GOT3 (cell line): Measurements from ENCODE around the gene LRRC75B.

Experiments
- DNase-seq: peaks from one replicate; lab custom pipeline; 2025; ENCODE audit warnings: mixed read lengths; lab: John Stamatoyannopoulos, UW

Gene LRRC75B

GRCh38 chr22:24587251-24587650, 5.6 kb downstream of the LRRC75B start:
- DNase-seq, result no peak

GRCh38 chr22:24585927-24586546, 6.8 kb downstream of the LRRC75B start:
- DNase-seq, result no peak

DNA sequence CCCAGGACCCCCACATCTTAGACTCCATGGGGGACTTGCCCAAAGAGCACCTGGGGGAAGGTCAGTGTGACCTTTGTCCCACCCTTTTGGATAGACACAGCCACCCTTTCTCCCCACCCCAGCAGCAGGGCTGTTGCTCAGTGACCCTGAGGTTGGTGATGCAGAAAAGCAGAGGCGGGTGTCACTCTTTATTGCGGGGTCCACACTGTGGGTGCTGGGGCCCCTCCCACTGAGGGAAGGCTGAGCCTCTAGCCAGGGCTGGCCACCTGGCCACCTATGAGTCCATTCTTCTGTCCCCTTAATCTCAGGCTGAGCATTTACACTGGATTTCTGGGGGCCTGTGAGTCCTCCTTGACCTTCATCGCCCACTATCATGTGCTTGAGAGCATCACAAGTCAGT, 7.4 kb downstream of the LRRC75B start:
- no peak for DNase-seq

DNA sequence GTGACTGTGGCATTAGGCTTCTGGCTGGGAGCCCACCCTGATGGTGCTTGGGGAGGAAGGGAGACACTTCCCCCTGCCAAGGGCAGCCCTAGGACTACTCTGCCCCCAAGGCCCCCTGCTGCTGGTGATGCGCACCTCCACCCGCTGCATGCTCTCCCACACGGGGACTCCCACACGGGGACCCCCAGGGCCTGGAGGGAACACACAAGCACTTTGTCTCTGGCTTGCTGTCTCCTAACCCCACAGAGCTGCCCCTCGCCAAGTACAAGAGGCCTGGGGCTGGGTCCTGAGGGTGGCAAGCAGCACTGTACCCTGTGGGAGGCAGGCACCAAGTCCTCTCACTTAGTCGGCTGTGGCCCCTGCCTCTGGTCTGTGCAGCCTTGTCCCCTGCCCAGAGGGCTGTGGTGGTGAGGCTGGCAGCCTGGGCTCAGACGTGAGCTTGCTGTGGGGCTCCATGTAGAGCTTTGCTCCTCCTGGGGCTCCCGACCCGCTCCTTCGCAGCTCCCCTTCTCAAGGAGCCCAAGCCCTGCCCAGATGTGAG, 7.9 kb downstream of the LRRC75B start:
- DNase-seq, result no peak

DNA sequence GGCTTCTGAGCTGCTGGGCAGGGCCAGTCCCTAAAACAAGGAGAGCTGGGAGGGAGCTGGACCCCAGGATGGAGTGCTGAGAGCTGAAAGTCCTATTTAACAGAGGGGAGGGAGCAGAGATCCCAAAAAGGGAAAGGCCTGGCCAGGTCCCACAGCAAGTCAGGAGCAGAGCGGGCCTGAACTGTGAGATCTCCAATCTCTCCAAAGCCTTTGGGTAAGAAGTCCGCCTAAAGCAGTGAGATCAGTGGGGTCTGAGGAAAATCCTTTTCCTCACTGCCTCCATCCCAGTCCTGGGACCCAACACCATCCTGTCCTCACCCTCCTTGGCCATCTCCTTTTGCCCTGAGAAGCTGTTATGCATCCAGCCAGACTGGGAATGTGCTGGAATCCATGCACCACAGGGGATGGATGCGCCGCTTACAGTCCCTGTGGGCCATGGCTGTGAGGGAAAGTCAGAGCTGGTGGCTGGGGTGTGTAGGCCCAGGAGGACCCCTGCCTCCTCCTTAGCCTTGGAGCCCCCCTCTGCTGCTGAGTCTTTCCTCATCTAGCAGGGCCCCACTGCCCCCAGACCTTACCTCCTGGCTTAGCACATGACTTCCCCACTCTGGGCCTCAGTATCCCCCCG, 8.6 kb downstream of the LRRC75B start:
- no peak for DNase-seq

GRCh38 chr22:24583221-24584165, 9.4 kb downstream of the LRRC75B start:
- no peak for DNase-seq

- DNase-seq, result no peak
These were observed 10.6 kb downstream of the LRRC75B start for GRCh38 chr22:24582056-24582814.

- no peak for DNase-seq
These were observed 12.6 kb downstream of the LRRC75B start for GRCh38 chr22:24580276-24580675.

DNA sequence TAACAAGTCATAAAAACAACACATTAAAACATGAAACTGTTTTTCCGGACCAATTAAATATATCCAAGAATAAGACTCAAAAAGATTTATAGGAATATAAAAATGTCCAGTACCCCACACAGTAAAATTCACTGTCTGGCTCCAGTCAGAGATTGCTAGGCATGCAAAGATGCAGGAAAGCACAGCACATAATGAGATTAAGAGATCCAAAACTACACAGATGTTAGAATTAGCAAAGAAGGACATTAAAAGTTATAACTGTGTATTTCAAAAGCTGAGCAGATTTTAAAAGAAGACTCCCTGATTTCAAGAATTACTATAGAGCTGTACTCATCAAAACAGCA, 13.6 kb downstream of the LRRC75B start:
- no peak for DNase-seq

DNA sequence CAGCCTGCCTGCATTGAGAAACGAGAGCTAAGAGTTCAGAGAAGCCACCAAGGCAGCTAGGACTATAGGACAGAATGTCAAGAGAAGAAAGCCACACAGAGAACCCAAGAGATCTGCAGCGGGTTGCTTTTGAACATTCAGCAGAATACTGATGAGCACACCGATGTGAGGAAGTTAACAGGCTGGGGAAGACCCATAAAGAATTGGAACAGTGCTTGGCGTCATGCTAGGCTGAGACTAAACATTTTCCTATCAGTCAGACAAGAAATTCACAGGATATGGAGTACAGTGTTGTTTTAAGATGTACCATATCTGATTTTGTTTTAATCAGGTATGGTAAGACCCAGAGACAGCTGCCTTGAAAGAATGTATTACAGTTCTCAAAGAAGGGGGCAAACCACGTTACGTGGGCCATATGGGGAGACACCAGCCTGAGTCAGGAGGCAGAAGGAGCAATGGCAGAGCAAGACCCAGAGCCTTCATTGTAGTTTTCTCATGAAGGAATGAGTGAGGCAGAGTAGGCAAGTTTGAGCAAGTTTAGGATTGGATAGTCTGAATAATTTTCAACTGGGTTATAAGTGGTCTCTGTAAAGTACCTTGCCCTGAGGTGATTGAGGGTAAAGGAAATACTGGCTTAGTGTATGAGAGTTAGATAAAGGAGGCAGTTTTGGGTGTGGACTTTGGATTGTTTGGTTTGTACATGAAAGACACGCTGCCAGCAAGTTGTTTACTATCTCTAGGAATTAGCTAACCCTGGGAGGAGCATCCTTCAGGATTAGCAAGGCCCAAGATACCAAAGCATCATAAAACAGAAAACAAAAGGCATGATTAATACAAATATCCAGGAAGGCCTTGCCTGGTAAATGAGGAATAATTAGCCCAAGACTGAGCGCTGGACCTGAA, 14.3 kb downstream of the LRRC75B start:
- DNase-seq, result no peak

- no peak for DNase-seq
These were observed 16.1 kb downstream of the LRRC75B start for GRCh38 chr22:24576778-24577177.

DNA sequence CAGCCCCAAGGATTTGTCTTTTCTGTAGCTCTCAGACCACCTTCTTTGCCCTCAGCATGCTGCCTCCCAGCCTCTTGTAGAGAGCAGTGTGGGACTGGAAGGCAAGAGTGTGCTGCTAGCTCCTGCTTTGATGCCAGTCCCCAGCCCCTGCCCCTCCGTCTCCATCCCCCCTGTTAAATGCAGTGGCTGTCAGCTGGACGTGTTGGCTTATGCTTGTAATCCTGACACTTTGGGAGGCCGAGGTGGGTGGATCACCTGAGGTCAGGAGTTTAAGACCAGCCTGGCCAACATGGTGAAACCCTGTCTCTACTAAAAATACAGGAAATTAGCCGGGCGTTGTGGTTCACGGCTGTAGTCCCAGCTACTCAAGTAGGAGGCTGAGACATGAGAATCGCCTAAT, 21.6 kb downstream of the LRRC75B start:
- DNase-seq, result no peak

- DNase-seq, result no peak
These were observed 25.2 kb downstream of the LRRC75B start for GRCh38 chr22:24567668-24568067.

- no peak for DNase-seq
These were observed 25.9 kb downstream of the LRRC75B start for GRCh38 chr22:24566899-24567511.

DNA sequence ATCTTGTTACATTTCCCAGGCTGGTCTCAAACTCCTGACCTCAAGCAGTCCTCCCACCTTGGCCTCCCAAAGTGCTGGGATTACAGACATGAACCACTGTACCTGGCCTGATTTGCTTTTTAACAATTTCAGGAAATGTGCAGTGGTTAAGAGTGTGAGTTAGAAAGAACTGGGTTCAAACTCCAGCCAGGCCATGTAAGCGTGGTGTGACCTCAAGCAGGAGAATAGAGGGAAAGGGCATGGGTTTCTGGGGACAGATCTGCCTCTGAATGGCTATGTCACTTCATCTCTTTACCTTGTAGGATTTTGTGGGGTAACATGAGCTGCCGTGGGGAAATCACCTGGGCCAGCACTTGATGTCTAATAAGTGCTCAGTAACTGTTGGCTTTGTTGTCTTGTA, 27.8 kb downstream of the LRRC75B start:
- no peak for DNase-seq

DNA sequence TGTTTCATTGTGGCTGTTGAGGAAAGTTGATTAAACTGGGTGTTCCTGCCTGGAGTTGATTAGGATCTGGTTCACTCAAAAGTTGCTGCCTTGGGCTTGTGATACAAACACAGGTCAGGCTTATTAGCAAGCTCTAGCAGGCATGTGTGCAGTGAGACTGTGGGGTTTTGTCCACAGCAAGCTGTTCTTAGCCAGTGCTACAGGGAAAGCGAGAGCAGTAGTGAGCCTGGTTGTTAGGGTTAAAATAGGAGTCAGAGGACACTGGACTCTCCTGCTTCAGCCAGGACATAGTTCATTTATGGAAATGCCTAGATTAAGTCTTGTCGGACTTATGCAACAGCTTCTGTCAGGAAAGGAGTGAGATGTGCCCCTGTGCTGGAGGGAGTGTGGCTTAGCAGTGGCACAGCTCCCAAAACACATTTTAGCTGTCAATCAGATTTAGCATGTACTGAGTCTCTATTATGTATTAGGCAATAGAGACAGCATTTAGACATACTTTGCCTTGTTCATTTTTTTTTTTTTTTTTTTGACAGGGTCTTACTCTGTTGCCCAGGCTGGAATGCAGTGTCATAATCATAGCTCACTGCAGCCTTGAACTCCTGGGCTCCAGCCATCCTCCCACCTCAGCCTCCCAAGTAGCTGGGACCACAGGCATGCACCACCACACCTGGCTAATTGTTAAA, 28.4 kb downstream of the LRRC75B start:
- DNase-seq, result no peak

- DNase-seq, result no peak
These were observed 29.6 kb downstream of the LRRC75B start for GRCh38 chr22:24563246-24563645.

DNA sequence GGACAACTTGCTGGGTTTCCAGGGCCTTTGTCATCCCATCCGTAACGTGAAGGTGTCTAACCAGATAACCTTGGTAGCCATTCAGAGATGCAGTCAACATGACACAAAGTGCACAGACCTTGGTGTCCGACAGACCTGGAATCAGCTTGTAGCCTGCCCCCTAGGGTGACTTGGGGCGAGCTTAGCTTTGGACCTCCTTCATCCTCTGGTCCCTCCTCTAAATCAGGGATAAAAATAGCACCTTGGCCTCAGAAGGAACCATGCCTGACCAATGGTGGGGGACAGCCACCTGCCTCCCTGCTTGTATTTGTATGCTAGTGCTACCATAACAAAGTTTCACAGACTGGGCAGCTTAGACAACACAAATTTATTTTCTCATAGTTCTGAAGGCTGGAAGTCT, 33.4 kb downstream of the LRRC75B start:
- no peak for DNase-seq

- peak; percentile 96 for DNase-seq
These were observed 37.5 kb downstream of the LRRC75B start, which contains the start of gene SNRPD3 for GRCh38 chr22:24555165-24556039. SNRPD3 (plus strand) TSS chr22:24555999; CDS start chr22:24557675, 1,676 bp downstream.
